K562 (cell line): ENCODE data around the gene MICAL1. TPM values are rescaled to one million over a fixed set of nuclear protein-coding genes. Genes with fewer than 3 reads are reported as not detected.

Experiments used
- BDP1 ChIP-seq: IDR thresholded peaks from 3 replicates; pipeline ENCODE4 v1.6.1; 2011; ENCODE audit not compliant: insufficient read length, insufficient read depth
- CAMTA2 ChIP-seq: fragments of 250-450 bp; sonication (Bioruptor Pico); conservative IDR thresholded peaks from 2 replicates; pipeline ENCODE4 v1.5.1; 2022
- CHD1 ChIP-seq: fragments of 200-600 bp; sonication (generic); IDR thresholded peaks from one replicate; pipeline ENCODE4 v1.6.1; 2012; ENCODE audit warnings: mild to moderate bottlenecking, moderate library complexity, low read length, inconsistent platforms
- CREM ChIP-seq: IDR thresholded peaks from 2 replicates; pipeline ENCODE4 v1.6.1; 2014; ENCODE audit warnings: antibody characterized with exemption, low read depth
- GTF2A2 ChIP-seq: IDR thresholded peaks from 2 replicates; pipeline ENCODE4 v1.6.1; 2016; ENCODE audit warnings: mild to moderate bottlenecking, missing genetic modification characterization, missing compliant biosample characterization
- HDAC3 ChIP-seq: fragments of 450-650 bp; IDR thresholded peaks from 2 replicates; pipeline ENCODE4 v1.6.1; 2018; ENCODE audit warnings: borderline replicate concordance, mild to moderate bottlenecking, moderate library complexity; ENCODE audit not compliant: partially characterized antibody
- JUND ChIP-seq, 2 experiments: IDR thresholded peaks; 2 replicates in 1 of 2; 3 replicates in 1 of 2; pipeline ENCODE4 v1.6.1; 2011; ENCODE audit warnings: borderline replicate concordance in 2 of 2, low read depth in 2 of 2, low read length in 2 of 2, improper control_type of control experiment in 1 of 2, missing biosample characterization in 1 of 2, missing genetic modification characterization in 1 of 2, missing genetic modification reagents in 1 of 2
- MAZ ChIP-seq, 2 experiments: fragments of 450-650 bp in 1 of 2; sonication (generic) in 1 of 2; formaldehyde crosslinking; IDR thresholded peaks in 1 of 2; conservative IDR thresholded peaks in 1 of 2; 2 replicates each; pipeline versions ENCODE4 v1.4.0 to v1.5.0; 2020; ENCODE audit warnings: mild to moderate bottlenecking in 1 of 2, missing genetic modification reagents in 1 of 2
- MTA2 ChIP-seq: fragments of 450-650 bp; IDR thresholded peaks from 2 replicates; pipeline ENCODE4 v1.6.1; 2016; ENCODE audit warnings: low read depth
- PHF8 ChIP-seq: fragments of 200-600 bp; sonication (generic); IDR thresholded peaks from 2 replicates; pipeline ENCODE4 v1.6.1; 2012; ENCODE audit warnings: mixed run types, mild to moderate bottlenecking, inconsistent platforms, low read length, moderate library complexity, borderline replicate concordance
- PTBP1 ChIP-seq: fragments of 200-400 bp; formaldehyde crosslinking; IDR thresholded peaks from 2 replicates; pipeline ENCODE4 v1.6.1; 2017; ENCODE audit warnings: low read depth, low read length
- PTTG1 ChIP-seq: fragments of 450-650 bp; IDR thresholded peaks from 2 replicates; pipeline ENCODE4 v1.6.1; 2016; ENCODE audit warnings: low read depth, mild to moderate bottlenecking, missing genetic modification characterization, missing compliant biosample characterization
- RNF2 ChIP-seq: sonication (generic); IDR thresholded peaks from 2 replicates; pipeline ENCODE4 v1.6.1; 2016
- TSHZ1 ChIP-seq: fragments of 250-450 bp; sonication (Bioruptor Pico); IDR thresholded peaks from 2 replicates; pipeline ENCODE4 v1.4.0; 2020; ENCODE audit warnings: mild to moderate bottlenecking, moderate library complexity
- ZKSCAN8 ChIP-seq: fragments of 200-800 bp; sonication (Bioruptor generic); IDR thresholded peaks from 2 replicates; pipeline ENCODE4 v1.6.1; 2016; ENCODE audit warnings: missing genetic modification characterization, missing compliant biosample characterization
- ZNF324 ChIP-seq: fragments of 250-450 bp; sonication (Bioruptor Pico); IDR thresholded peaks from 2 replicates; pipeline ENCODE4 v1.4.0; 2020; ENCODE audit warnings: mild to moderate bottlenecking
- ZNF77 ChIP-seq: fragments of 250-450 bp; sonication (Bioruptor Pico); IDR thresholded peaks from 2 replicates; pipeline ENCODE4 v1.5.0; 2020
- ZNF79 ChIP-seq: fragments of 250-450 bp; sonication (Bioruptor Pico); IDR thresholded peaks from 2 replicates; pipeline ENCODE4 v1.4.0; 2020; ENCODE audit warnings: low read depth, mild to moderate bottlenecking, moderate library complexity
- polyA plus RNA-seq, 8 experiments: library from polyadenylated mRNA; depleted of rRNA in 4 of 8; stranded (reverse) in 5 of 8; unstranded in 3 of 8; fragments of >200 nt; fragmentation: Nextera tagmentation in 2 of 8; fragmentation: Illumina TruSeq in 1 of 8; extraction: Ambion mirVana in 2 of 8; extraction: Trizol in 1 of 8; gene quantifications; 2 replicates each; pipeline versions ENCODE4 v1.2.1 to v1.2.3, GENCODE V29; 2011 to 2014; ENCODE audit warnings: inconsistent platforms in 1 of 8, missing spikeins in 1 of 8
- total RNA-seq, 7 experiments: library from RNA; depleted of rRNA in 6 of 7; stranded (reverse); fragments of >200 nt in 6 of 7; fragmentation: Illumina TruSeq in 2 of 7; extraction: Trizol in 2 of 7; gene quantifications; 2 replicates each; pipeline versions ENCODE4 v1.2.1 to v1.2.3, GENCODE V29; 2011 to 2021; ENCODE audit warnings: low replicate concordance in 1 of 7
- TF ChIP-seq, protein P1 (sequence below): fragments of 250-450 bp; sonication (Bioruptor Pico); IDR thresholded peaks from 2 replicates; pipeline ENCODE4 v1.5.0; 2022; ENCODE audit warnings: mild to moderate bottlenecking
- TF ChIP-seq, protein P2 (sequence below): IDR thresholded peaks from 3 replicates; pipeline ENCODE4 v1.6.1; 2011; ENCODE audit warnings: borderline replicate concordance, mild to moderate bottlenecking, moderate library complexity; ENCODE audit not compliant: insufficient read length; ENCODE audit errors: extremely low read depth

MICAL1 gene
- total and polyA plus RNA-seq, 9 of the 15 experiments (the other 6 are each of a cell fraction or from before 2014, with no cell fraction given), result 0.07 to 15.2 (median 7.0) TPM

- TF ChIP-seq, protein P1, sequence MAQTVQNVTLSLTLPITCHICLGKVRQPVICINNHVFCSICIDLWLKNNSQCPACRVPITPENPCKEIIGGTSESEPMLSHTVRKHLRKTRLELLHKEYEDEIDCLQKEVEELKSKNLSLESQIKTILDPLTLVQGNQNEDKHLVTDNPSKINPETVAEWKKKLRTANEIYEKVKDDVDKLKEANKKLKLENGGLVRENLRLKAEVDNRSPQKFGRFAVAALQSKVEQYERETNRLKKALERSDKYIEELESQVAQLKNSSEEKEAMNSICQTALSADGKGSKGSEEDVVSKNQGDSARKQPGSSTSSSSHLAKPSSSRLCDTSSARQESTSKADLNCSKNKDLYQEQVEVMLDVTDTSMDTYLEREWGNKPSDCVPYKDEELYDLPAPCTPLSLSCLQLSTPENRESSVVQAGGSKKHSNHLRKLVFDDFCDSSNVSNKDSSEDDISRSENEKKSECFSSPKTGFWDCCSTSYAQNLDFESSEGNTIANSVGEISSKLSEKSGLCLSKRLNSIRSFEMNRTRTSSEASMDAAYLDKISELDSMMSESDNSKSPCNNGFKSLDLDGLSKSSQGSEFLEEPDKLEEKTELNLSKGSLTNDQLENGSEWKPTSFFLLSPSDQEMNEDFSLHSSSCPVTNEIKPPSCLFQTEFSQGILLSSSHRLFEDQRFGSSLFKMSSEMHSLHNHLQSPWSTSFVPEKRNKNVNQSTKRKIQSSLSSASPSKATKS, result no peak
- TF ChIP-seq ZKSCAN8 (peak; percentile 54; the same call in 1 of the 2 replicates), CAMTA2 (CRISPR knock-in tag) (no peak), MAZ (CRISPR knock-in tag; conservative IDR thresholded peaks at IDR 0.05 in 1 of 2, IDR thresholded peaks at IDR 0.05 in 1 of 2) (no peak), GTF2A2 (tag) (no peak), BDP1 (no peak), PTTG1 (tag) (no peak), ZNF77 (CRISPR knock-in tag) (no peak), CHD1 (no peak), PHF8 (peak; percentile 16; the same call in 1 of the 2 replicates), MTA2 (no peak), ZNF79 (CRISPR knock-in tag) (no peak), PTBP1 (no peak), HDAC3 (no peak), RNF2 (no peak), JUND (IDR thresholded peaks at IDR 0.05; ENCODE audit: borderline replicate concordance, low read depth, low read length) (peak; percentile 46; the same call in 1 of the 2 replicates), JUND (tag; IDR thresholded peaks at IDR 0.05; ENCODE audit: borderline replicate concordance, low read depth, low read length) (no peak; the same call in 2 of the 3 replicates), TSHZ1 (CRISPR knock-in tag) (no peak), ZNF324 (CRISPR knock-in tag) (no peak), CREM (no peak)
- TF ChIP-seq, protein P2, sequence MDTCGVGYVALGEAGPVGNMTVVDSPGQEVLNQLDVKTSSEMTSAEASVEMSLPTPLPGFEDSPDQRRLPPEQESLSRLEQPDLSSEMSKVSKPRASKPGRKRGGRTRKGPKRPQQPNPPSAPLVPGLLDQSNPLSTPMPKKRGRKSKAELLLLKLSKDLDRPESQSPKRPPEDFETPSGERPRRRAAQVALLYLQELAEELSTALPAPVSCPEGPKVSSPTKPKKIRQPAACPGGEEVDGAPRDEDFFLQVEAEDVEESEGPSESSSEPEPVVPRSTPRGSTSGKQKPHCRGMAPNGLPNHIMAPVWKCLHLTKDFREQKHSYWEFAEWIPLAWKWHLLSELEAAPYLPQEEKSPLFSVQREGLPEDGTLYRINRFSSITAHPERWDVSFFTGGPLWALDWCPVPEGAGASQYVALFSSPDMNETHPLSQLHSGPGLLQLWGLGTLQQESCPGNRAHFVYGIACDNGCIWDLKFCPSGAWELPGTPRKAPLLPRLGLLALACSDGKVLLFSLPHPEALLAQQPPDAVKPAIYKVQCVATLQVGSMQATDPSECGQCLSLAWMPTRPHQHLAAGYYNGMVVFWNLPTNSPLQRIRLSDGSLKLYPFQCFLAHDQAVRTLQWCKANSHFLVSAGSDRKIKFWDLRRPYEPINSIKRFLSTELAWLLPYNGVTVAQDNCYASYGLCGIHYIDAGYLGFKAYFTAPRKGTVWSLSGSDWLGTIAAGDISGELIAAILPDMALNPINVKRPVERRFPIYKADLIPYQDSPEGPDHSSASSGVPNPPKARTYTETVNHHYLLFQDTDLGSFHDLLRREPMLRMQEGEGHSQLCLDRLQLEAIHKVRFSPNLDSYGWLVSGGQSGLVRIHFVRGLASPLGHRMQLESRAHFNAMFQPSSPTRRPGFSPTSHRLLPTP, result no peak
Measured at GRCh38 chr6:109491207-109491938, 35.8 kb upstream of the MICAL1 start (continued).
